MM.1S (cell line): ENCODE measurements around the gene NUSAP1.

Experiments used
- DNase-seq: peaks from one replicate; pipeline ENCODE4 v3.0.0-alpha.2; 2015
- H2AFZ ChIP-seq: fragments of 300-600 bp; sonication (generic); 2 replicates; pipeline ENCODE4 v1.6.0; 2016; ENCODE audit warnings: antibody characterized with exemption, low read length
- H3F3A ChIP-seq: fragments of 300-600 bp; sonication (generic); 2 replicates; pipeline ENCODE4 v1.6.1; 2016; ENCODE audit warnings: mild to moderate bottlenecking, antibody characterized with exemption, low read length, moderate library complexity, mixed read lengths; ENCODE audit not compliant: insufficient read depth
- H3K27ac ChIP-seq: fragments of 300-600 bp; sonication (generic); 2 replicates; pipeline ENCODE4 v1.5.1; 2016; ENCODE audit warnings: mild to moderate bottlenecking, low read length
- H3K27me3 ChIP-seq: fragments of 300-600 bp; sonication (generic); replicated peaks from 2 replicates; pipeline ENCODE4 v1.6.0; 2016; ENCODE audit warnings: low read length; ENCODE audit not compliant: insufficient read depth
- H3K36me3 ChIP-seq: fragments of 300-600 bp; sonication (generic); replicated peaks from 2 replicates; pipeline ENCODE4 v1.6.1; 2016; ENCODE audit warnings: mild to moderate bottlenecking, low read length, mixed read lengths; ENCODE audit not compliant: insufficient read depth
- H3K4me1 ChIP-seq: fragments of 300-600 bp; sonication (generic); 2 replicates; pipeline ENCODE4 v1.6.1; 2016; ENCODE audit warnings: low read length, mixed read lengths
- H3K4me2 ChIP-seq: fragments of 300-600 bp; sonication (generic); 2 replicates; pipeline ENCODE4 v1.6.0; 2016; ENCODE audit warnings: low read depth, low read length
- H3K4me3 ChIP-seq: fragments of 300-600 bp; sonication (generic); 2 replicates; pipeline ENCODE4 v1.5.1; 2016; ENCODE audit warnings: low read length, mixed read lengths
- H3K79me2 ChIP-seq: fragments of 300-600 bp; sonication (generic); 2 replicates; pipeline ENCODE4 v1.6.1; 2016; ENCODE audit warnings: mixed run types, low read length, mixed read lengths
- H3K9ac ChIP-seq: fragments of 300-600 bp; sonication (generic); 2 replicates; pipeline ENCODE4 v1.6.1; 2016; ENCODE audit warnings: low read length, mixed read lengths
- H3K9me2 ChIP-seq: fragments of 300-600 bp; sonication (generic); replicated peaks from 2 replicates; pipeline ENCODE4 v1.6.1; 2016; ENCODE audit warnings: mild to moderate bottlenecking, low read length, mixed read lengths; ENCODE audit not compliant: insufficient read depth
- H3K9me3 ChIP-seq: fragments of 300-600 bp; sonication (generic); replicated peaks from 2 replicates; pipeline ENCODE4 v1.6.1; 2016; ENCODE audit warnings: mild to moderate bottlenecking, low read length, mixed read lengths; ENCODE audit not compliant: insufficient read depth
- H4K20me1 ChIP-seq: fragments of 300-600 bp; sonication (generic); 2 replicates; pipeline ENCODE4 v1.6.1; 2016; ENCODE audit warnings: mild to moderate bottlenecking, low read length, moderate library complexity, mixed read lengths; ENCODE audit not compliant: insufficient read depth
- EZH2 ChIP-seq: fragments of 300-600 bp; sonication (generic); optimal IDR thresholded peaks from 2 replicates; pipeline ENCODE3; 2017; ENCODE audit warnings: low read depth, mild to moderate bottlenecking, antibody characterized with exemption, low read length, mixed read lengths
- EZH2phosphoT487 ChIP-seq: fragments of 300-600 bp; sonication (generic); IDR thresholded peaks from 2 replicates; pipeline ENCODE4 v1.6.1; 2018; ENCODE audit warnings: antibody characterized with exemption, low read length
- TF ChIP-seq, protein P1 (sequence below): fragments of 300-600 bp; sonication (generic); IDR thresholded peaks from 2 replicates; pipeline ENCODE4 v1.5.1; 2016; ENCODE audit warnings: antibody characterized with exemption, low read length, mixed read lengths

The NUSAP1 gene

DNA sequence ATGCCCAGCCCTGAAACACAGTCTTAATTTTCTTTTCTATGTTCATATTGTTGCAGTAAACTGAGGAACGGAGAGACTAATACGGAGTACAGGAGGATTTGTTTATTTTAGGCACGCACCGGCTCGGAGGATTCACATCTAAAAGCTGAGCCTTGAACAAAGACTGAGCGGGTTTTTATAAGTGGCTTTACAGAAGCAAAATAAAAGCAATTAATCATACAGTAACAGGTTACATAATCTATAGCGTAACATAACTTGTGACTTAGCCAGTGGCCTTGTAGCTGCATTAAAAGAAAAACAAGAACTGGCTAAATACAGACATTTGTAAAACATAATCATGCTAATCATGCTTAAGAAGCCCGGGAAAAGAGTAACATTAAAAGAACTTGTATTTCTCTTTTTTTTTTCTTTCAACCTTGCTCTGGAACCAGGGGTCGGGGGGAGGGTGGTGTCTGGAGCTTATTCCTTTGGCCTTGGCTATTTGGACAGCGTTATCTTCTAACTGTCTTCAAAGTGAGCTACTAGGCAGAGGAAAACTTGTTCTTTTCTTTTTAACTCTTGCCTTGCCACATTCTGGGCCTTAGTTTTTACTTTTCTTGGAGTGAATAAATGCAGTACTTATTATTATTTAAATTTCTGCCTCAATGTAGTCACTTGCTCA lies 17.5 kb downstream of the NUSAP1 start:
- H3K4me3 ChIP-seq = no peak overlapping the region
- H3K9me2 ChIP-seq = no peaks in the 10 kb centered on the region
- no peaks in the 10 kb centered on the region for H4K20me1 ChIP-seq
- H3F3A ChIP-seq = no peaks in the 10 kb centered on the region; the same call in 1 of the 2 replicates
- no peak for TF ChIP-seq EZH2
- no peak for TF ChIP-seq EZH2phosphoT487
- TF ChIP-seq, protein P1, sequence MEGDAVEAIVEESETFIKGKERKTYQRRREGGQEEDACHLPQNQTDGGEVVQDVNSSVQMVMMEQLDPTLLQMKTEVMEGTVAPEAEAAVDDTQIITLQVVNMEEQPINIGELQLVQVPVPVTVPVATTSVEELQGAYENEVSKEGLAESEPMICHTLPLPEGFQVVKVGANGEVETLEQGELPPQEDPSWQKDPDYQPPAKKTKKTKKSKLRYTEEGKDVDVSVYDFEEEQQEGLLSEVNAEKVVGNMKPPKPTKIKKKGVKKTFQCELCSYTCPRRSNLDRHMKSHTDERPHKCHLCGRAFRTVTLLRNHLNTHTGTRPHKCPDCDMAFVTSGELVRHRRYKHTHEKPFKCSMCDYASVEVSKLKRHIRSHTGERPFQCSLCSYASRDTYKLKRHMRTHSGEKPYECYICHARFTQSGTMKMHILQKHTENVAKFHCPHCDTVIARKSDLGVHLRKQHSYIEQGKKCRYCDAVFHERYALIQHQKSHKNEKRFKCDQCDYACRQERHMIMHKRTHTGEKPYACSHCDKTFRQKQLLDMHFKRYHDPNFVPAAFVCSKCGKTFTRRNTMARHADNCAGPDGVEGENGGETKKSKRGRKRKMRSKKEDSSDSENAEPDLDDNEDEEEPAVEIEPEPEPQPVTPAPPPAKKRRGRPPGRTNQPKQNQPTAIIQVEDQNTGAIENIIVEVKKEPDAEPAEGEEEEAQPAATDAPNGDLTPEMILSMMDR = no peak
- H2AFZ ChIP-seq = no peak overlapping the region
- H3K9ac ChIP-seq = no peak overlapping the region
- peaks cover 70% of the 10 kb centered on the region for H3K79me2 ChIP-seq
- H3K4me2 ChIP-seq = no peak overlapping the region
- no peaks in the 10 kb centered on the region for H3K4me1 ChIP-seq
- H3K27ac ChIP-seq = no peak overlapping the region
- no peaks in the 10 kb centered on the region for H3K27me3 ChIP-seq
- peaks cover 39% of the 10 kb centered on the region for H3K36me3 ChIP-seq
- no peak for DNase-seq
- no peaks in the 10 kb centered on the region for H3K9me3 ChIP-seq

DNA sequence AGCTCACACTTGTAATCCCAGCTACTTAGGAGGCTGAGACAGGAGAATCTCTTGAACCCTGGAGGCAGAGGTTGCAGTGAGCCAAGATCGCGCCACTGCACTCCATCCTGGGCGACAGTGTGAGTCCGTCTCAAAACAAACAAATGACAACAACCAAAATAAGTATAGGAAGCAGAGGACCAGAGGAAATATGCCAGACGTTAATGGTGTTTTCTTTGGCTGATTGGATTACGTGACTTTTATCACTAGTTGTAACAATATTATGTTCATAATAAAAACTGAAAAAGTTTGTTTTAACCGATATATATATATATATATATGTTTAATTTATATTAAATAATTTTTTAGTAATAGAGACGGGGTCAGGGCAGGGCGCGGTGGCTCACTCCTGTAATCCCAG lies 21.7 kb downstream of the NUSAP1 start:
- no peaks in the 10 kb centered on the region for H3K9me3 ChIP-seq
- H3K27ac ChIP-seq = no peak overlapping the region
- H3K9me2 ChIP-seq = no peaks in the 10 kb centered on the region
- no peaks in the 10 kb centered on the region for H4K20me1 ChIP-seq
- DNase-seq = no peak
- TF ChIP-seq EZH2phosphoT487 = no peak
- TF ChIP-seq, protein P1 = no peak
- TF ChIP-seq EZH2 = no peak
- no peak overlapping the region for H3K9ac ChIP-seq
- H3F3A ChIP-seq = no peaks in the 10 kb centered on the region; the same call in 1 of the 2 replicates
- H3K79me2 ChIP-seq = peaks cover 46% of the 10 kb centered on the region
- peaks cover 32% of the 10 kb centered on the region for H3K36me3 ChIP-seq
- no peaks in the 10 kb centered on the region for H3K27me3 ChIP-seq
- H2AFZ ChIP-seq = no peak overlapping the region
- H3K4me2 ChIP-seq = no peak overlapping the region
- no peak overlapping the region for H3K4me3 ChIP-seq
- no peaks in the 10 kb centered on the region for H3K4me1 ChIP-seq

DNA sequence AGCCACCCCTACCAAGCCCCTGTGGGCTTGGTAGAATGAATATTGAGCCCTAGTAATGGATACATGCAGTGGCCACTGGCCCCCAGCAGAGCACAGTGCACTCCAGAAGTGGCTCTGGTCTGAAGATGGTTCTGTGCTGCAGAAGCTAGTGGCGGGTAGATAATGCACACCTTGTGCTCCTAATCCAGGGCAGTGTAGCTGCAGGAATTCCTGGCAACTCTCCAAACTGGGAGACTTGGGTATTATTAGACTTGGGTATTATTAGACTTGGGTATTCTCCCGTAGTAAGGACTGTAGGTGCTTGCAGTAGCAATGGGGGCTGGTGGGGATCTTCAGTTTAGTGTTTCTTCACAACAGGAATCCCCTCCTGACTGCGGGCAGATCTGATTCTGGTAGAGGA lies 34.7 kb downstream of the NUSAP1 start:
- no peaks in the 10 kb centered on the region for H3K9me3 ChIP-seq
- DNase-seq = no peak
- peaks cover 54% of the 10 kb centered on the region for H3K79me2 ChIP-seq
- H3K36me3 ChIP-seq = peaks cover 16% of the 10 kb centered on the region
- H3F3A ChIP-seq = no peaks in the 10 kb centered on the region
- no peaks in the 10 kb centered on the region for H4K20me1 ChIP-seq
- no peak overlapping the region for H3K4me2 ChIP-seq
- no peaks in the 10 kb centered on the region for H3K9me2 ChIP-seq
- H3K4me1 ChIP-seq = no peaks in the 10 kb centered on the region
- H3K27ac ChIP-seq = no peak overlapping the region
- no peak overlapping the region for H3K9ac ChIP-seq
- H3K4me3 ChIP-seq = no peak overlapping the region
- TF ChIP-seq EZH2 (no peak), EZH2phosphoT487 (no peak)
- TF ChIP-seq, protein P1 = no peak
- H3K27me3 ChIP-seq = no peaks in the 10 kb centered on the region
- H2AFZ ChIP-seq = no peak overlapping the region
